ENCODE results near the gene AGBL5. TPM values are rescaled to one million over a fixed set of nuclear protein-coding genes. Genes with fewer than 3 reads are reported as not detected.

Gene AGBL5
- total RNA-seq, 1 donor from 2014 or later = 9.9 TPM

DNA sequence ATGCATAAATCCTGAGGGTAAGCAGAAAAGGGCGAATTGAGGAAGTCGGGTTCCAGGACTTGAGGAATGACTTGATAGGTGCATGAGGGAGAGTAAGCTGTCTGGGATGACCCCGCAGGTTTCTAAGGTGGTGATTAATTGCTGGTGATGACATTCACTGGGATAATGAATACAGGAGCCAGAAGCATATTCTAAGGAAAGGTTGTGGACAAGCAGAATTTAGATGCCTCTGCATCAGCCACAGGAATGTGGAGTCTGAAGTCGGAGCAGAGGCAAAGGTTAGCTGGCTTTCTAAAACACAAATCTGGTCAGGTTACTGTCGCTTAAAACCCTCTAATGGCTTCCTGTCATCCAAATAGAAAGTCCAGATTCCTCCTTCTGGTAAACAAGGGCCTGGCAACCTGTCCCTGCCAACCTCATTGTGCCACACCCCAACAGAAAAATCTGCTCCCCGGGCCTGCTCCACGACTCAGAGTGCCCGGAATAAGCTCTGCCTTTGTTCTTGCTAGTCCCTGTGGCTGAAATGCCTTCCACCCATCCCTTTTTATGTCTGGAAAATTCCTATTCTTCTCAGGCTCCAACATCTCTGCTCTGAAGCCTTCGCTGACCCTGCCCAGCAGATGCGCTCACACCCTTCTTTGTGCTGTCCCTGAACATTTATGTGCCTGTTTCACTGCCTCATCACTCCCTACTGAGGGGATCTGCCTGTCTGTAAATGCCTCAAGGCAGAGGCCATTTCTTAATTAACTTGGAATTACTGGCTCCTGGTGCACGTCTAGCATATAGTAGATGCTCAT lies 30.0 kb upstream of the AGBL5 start:
- intact Hi-C loops (cut with DNase I) = no loop called here
- ATAC-seq (no peak), DNase-seq (ENCODE audit: missing footprints) (no peak)

DNA sequence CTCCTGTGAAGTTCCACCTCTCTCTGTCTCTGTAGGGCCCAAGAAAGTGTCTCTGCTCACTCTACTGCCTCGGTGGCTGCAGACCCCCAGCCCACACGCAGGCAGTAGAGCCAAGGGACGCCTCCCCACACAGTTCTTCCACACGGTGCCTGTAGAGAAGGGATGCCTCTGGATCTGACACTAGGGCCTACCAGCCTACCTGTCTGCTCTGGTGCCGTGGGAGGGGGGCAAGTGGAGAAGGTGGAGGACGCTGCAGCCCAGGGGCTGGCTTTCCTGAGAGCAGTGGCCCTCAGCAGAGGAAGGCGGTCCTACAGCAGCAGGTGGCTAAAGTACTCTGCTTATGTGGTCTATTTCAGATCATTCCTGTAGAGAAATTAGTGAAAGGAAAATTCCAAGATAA lies 27.7 kb upstream of the AGBL5 start:
- intact Hi-C loops (cut with DNase I) = no loop called here
- no peak for DNase-seq (ENCODE audit: missing footprints)
- no peak for ATAC-seq

DNA sequence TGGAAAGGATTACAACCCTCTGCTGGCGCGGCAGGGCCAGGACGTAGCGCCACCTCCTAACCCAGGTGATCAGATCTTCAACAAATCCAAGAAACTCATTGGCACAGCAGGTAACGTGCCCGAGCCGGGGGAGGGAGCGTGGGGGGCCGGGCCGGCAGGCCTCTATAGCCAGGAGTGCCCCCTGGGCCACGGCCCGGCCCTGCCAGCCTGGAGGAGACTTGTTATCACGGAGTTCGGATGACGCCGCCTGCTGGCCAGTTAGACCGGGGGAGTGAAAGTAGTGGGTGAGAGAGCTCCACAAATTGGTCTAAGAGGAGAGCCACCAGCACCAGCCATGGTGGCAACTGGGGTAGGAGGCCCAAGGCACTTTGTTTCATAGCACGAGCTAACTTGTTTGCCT lies 27.3 kb upstream of the AGBL5 start:
- DNase-seq (ENCODE audit: missing footprints) (no peak), ATAC-seq (no peak)
- intact Hi-C loops (cut with DNase I) = no loop called here

DNA sequence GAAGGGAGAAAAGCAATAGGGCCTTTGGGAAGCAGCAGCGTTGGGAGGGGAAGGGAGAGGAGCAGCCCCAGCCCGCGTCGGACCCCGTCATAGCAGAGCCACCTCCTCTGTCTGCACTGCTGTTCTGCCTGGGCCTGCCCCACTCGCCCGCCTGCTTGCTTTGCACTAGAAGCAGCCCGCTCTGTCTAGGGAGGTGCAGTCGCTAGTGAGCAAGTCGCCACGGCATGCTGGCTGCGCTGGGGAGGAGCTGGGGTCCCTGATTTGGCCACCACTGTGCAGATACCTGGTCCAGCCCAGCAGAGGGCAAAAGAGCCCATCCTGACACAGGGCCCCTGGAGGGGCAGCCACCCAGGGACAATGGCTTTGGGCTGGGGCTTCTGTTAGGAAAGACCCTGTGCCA lies 26.7 kb upstream of the AGBL5 start:
- DNase-seq (ENCODE audit: missing footprints) (no peak), ATAC-seq (no peak)
- intact Hi-C loops (cut with DNase I) = no loop called here

DNA sequence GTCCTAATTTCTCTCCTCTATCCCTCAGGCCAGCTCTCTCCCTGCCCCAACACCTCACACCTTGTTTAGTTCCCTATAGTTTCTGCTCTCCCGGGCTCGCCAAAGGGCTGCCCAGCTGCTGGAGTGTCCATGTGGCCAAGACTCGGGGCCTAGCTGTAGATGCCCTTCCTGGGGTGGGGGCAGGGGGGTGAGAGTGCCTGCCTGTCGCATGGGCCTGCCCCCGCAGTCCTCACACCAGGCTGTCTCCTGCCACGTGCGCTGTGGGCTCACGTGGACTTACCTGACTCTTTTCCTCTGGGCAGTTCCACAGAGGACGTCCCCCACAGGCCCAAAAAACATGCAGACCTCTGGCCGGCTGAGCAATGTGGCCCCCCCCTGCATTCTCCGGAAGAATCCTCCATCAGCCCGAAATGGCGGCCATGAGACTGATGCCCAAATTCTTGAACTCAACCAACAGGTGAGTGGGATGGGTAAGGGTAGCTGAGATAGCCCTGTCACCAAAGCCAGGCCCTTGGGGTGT lies 26.1 kb upstream of the AGBL5 start:
- intact Hi-C loops (cut with DNase I) = no loop called here
- no peak for DNase-seq (ENCODE audit: missing footprints)
- ATAC-seq = no peak

DNA sequence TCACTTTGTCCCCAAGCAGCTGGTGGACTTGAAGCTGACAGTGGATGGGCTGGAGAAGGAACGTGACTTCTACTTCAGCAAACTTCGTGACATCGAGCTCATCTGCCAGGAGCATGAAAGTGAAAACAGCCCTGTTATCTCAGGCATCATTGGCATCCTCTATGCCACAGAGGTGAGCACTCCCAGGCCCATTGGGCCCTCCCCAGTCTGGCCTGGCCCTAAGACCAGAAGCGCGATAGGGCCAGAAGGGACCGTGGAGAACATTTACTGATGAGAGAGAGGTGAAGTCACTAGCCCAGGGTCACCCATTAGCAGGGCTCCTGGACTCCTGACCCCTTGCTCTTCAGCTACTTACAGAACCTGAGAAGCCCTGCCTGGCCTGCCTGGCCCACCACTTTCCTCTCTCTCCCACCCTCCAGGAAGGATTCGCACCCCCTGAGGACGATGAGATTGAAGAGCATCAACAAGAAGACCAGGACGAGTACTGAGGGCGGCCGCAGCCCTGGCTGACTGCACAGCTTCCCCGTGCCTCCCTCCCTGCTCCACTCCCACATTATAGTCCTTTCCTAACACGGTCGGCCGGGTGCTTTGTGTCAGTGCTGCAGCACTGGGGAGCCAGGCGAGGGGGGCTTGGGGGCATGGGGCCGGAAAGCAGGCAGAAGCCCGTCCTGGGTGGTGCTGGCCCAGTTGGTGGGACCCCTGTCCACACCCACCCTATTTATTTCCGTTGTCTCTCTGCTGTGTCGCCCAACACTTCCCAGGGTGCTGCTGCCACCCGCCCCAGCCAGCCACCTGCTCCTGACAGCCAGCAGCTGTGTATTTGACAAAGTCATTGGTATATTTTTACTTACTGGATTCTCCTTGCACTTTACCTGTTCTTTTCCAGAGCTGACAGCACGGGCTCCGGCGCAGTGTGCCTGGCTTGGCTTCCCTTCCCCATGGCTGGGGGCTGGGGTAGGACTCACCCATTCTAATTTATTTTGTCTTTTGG lies 25.3 kb upstream of the AGBL5 start:
- intact Hi-C loops (cut with DNase I) = no loop called here
- DNase-seq (ENCODE audit: missing footprints) (no peak), ATAC-seq (no peak)

DNA sequence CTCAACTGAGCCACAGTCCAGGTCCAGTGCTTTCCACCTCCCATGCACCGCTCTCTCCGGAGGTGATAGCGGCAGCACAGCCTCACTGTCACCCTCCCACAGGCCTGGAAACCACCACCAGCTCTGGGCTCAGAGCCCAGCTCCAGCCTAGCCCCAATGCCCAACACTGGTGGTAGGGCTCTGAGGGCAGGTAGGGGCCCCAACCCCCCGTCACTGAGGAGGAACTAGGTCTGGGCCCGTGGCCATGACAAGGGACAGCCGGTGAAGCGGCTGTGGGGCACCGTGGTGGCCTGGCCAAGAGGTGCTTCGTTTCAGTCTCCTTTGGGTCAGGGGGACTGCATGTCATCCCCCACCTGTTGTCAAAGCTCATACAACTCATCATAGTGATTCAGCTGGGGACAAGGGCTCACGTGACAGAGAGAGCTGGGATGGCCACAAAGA lies 24.2 kb upstream of the AGBL5 start:
- DNase-seq (ENCODE audit: missing footprints) (no peak), ATAC-seq (no peak)
- intact Hi-C loops (cut with DNase I) = no loop called here

DNA sequence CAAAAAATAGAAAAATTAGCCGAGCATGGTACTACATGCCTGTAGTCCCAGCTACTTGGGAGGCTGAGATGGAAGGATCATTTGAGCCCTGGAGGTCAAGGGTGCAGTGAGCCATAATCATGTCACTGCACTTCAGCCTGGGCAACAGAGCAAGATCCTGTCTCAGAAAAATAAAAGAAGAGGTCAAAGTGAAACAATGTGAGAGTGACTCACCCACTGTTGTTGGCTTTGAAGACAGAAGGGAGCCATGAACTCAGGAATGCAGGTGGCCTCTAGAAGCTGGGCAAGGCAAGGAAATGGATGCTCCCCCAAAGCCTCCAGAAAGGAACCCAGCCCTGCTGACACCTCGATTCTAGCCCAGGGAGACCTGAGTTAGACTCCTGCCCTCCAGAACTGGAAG lies 22.4 kb upstream of the AGBL5 start:
- DNase-seq (ENCODE audit: missing footprints) (no peak), ATAC-seq (no peak)
- intact Hi-C loops (cut with DNase I) = no loop called here

DNA sequence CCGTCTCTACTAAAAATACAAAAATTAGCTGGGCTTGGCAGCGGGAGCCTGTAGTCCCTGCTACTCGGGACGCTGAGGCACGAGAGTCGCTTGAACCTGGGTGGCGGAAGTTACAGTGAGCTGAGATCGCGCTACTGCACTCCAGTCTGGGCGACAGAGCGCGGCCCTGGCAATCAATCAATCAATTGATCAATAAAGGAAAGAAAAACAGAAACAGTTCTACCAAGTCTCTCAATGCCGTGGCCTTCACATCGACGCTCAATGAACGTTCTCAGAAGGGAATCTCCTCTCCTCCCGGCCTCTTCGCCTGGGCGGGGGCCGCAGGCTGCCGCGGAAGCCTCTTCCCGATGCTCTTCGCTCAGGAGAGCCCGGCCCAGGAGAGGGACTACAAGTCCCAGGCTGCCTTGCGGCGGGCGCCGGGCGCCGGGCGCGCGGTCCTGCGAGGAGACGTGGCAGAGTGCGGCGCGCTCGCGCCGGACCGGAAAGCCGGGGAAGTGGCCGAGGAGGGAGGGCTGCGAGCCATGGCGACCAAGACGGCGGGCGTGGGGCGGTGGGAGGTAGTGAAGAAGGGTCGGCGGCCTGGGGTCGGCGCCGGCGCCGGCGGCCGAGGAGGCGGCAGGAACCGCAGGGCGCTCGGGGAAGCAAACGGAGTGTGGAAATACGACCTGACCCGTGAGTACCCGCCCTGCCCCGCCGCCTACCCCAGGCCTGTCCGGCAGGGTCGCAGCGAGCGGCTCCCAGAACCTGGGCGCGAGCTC lies 18.8 kb upstream of the AGBL5 start, which contains the start of gene TMEM214:
TSS of gene TMEM214 (plus strand) at position 471 of the 758 bp plus-strand sequence. CDS start at position 522, 51 bp downstream.
- intact Hi-C loops (cut with DNase I) = loop anchor here (2.0 to 5.0 kb wide), 3 partner anchors 18 to 55 kb away; partner anchors contain the start of genes AGBL5, KHK and OST4
- peak; percentile 98 for ATAC-seq
- peak; percentile 96 for DNase-seq (ENCODE audit: missing footprints)

DNA sequence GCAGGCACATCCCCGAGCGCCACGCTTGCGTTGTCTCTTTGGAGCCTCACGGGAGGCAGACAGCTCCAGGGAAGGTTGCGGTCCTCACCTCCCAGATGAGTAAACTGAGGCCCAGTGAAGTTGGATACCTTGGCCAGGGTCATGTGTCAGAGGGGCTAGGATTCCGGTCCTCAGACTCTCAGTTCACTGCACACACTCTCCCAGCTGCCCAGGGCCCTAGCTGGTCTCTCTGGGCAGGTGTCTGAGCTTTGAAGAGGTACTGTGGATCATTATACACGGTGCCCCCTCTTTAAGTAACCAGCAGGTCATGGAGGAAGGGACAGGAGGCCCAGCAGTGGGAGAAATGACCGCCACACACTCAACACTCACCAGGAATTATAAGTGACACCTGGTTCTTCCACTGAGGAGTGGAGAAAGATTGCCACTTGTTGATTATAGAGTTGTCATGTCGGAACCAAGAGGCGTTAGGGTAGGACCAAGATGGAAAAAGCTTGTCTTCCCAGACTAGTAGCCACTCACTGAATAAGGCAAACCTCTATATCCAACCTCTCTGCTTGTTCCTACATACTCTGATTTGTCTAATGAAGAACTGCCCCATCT lies 18.1 kb upstream of the AGBL5 start:
- ATAC-seq = peak; percentile 6
- DNase-seq (ENCODE audit: missing footprints) = no peak
- intact Hi-C loops (cut with DNase I) = loop anchor here (2.0 to 5.0 kb wide), 3 partner anchors 17 to 54 kb away; partner anchors contain the start of genes AGBL5, KHK and OST4

DNA sequence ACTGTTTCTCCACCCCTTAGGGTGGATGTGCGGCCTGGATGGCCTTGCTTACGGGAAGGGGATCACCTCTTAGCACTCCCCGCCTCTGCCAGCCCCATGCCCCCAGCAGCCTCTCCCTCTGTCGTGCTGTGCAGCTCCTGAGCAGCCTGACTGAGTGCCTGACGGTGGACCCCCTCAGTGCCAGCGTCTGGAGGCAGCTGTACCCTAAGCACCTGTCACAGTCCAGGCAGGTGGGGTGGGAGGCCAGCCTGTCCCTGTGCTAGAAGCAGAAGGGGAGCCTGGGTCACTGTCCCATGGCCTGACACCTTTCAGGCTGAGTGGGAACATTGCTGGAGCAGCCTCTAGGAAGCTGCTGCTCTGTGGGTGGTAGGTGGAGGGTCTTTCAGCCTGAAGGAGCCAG lies 13.5 kb upstream of the AGBL5 start:
- DNase-seq (ENCODE audit: missing footprints) (no peak), ATAC-seq (no peak)
- intact Hi-C loops (cut with DNase I) = no loop called here

DNA sequence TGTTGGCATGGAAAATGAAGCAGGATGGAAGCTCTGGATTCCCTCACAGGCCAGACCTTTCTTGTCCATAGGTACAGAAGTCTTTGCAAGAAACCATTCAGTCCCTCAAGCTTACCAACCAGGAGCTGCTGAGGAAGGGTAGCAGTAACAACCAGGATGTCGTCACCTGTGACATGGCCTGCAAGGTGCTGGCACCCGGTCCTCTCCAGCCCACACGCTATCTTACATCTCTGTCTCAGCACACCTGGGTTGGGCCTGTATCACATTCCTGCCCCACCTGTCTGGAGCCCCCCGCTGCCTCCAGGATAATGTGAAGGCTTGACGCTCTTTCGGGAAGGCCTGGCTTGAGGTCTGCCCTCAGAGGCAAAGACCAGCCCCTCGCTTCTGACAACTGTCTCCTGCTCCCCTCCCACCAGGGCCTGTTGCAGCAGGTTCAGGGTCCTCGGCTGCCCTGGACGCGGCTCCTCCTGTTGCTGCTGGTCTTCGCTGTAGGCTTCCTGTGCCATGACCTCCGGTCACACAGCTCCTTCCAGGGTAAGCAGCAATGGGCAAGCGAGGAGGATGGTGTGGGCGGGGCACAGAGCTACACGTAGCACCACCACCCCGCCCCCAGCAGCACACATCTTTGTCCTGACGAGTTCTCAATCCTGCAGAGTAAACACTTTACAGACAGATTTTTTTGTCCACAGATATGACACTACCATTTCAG lies 12.7 kb upstream of the AGBL5 start:
- ATAC-seq (no peak), DNase-seq (ENCODE audit: missing footprints) (no peak)
- intact Hi-C loops (cut with DNase I) = no loop called here

DNA sequence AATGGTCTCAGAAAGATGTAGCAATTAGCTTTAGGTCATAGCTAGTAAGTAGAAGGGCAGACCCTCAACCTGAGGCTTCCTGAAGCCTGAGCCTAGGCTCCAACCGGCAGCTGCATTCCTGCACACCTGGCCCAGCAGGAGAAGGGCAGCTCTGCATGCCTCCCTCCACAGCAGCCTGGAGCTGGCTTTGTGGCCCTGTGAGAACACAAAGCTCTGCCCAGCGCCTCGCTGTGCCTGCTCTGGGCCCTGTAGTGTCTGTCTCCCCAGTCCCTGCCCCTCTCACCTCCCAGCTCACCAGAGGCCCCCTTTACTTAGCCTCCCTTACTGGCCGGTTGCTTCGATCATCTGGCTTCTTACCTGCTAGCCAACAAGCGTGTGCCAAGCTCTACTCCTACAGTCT lies 12.0 kb upstream of the AGBL5 start:
- DNase-seq (ENCODE audit: missing footprints) = no peak
- no peak for ATAC-seq
- intact Hi-C loops (cut with DNase I) = no loop called here

DNA sequence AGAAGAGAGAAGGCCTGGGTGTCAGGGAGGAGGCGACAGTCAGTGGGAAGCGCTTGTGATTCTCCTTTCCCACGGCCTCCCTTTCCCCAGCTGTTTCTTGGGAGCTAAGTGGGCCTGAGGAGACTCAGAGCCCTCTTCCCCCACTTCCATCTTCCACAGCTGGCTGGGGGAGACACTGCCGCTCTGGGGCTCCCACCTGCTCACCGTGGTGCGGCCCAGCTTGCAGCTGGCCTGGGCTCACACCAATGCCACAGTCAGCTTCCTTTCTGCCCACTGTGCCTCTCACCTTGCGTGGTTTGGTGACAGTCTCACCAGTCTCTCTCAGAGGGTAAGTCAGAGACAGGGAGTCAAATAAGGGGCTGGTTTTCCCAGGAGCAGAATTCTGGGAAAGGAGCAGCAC lies 11.6 kb upstream of the AGBL5 start:
- intact Hi-C loops (cut with DNase I) = no loop called here
- ATAC-seq = no peak
- DNase-seq (ENCODE audit: missing footprints) = no peak

DNA sequence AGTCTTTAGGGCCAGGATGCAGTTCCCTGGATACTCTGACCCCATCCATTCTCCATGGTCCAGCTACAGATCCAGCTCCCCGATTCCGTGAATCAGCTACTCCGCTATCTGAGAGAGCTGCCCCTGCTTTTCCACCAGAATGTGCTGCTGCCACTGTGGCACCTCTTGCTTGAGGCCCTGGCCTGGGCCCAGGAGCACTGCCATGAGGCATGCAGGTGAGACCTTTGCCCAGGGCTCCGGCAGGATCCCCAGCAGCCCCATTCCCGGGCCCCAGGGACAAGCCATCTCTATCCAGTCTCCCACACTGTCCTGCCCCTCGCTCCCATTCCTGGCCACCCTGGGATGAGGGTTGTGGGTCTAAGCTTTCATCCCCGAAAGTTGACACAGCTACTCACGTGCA lies 11.2 kb upstream of the AGBL5 start:
- DNase-seq (ENCODE audit: missing footprints) (no peak), ATAC-seq (no peak)
- intact Hi-C loops (cut with DNase I) = no loop called here

DNA sequence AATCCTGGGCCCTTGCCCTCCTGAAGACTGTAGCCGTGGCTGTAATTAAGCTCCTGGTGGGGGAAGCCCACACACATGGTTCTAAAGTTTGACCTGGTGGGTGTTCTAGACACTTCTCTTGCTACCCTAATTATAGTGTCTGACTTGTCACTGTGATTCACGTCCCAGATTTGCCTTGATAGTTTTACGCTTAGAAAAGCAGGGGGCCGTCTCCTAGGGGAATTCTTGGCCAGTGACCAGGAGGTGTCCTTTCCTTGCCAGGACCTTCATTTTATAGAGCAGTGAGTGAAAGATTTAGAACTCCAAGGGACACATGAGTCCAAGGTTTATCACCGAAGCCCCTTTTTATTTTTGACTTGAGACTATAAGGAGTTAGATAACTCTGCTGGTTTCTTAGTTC lies 9.7 kb upstream of the AGBL5 start:
- intact Hi-C loops (cut with DNase I) = no loop called here
- DNase-seq (ENCODE audit: missing footprints) (no peak), ATAC-seq (no peak)

DNA sequence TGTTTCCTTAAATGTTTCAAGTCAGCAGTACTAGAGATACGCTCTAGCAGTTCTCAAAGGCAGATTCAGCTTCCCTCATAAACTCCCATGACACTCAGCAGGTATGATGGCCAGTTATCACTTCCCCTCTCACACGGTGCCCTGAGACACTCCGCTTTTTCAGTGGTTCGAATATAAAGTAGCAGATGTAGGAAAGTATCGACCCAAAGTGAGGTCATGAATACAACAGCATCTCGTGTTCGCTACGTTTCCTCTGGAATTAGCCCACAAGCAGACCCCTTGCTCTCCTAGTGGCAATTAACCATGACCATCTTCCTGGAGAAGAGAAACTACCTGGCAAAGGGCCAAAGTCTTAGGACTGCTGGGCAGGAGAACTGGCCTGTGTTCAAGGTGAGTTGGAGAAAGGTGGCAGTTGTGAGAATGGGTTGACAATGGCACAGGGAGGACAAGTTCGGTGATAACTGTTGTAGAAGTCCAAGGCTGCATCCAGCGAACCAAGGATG lies 9.3 kb upstream of the AGBL5 start:
- ATAC-seq (no peak), DNase-seq (ENCODE audit: missing footprints) (no peak)
- intact Hi-C loops (cut with DNase I) = no loop called here
